Measurements from ENCODE around the gene CRY2.

The CRY2 gene

GRCh38 chr11:45929486-45930030, 82.3 kb downstream of the CRY2 start:
- Histone ChIP-seq H3K9me3 (no peaks in the 10 kb centered on the region), H3K4me1 (ENCODE audit: control insufficient read depth in 1 of 2, insufficient read depth in 1 of 2, low read depth in 1 of 2, low read length in 1 of 2) (peaks cover 16 to 41% of the 10 kb centered on the region in 2 experiments), H3K27ac (peak overlapping the region; percentile 52), H3K36me3 (peaks cover 41% of the 10 kb centered on the region), H3K4me3 (ENCODE audit: low read depth in 1 of 2, low read length in 1 of 2) (no peak overlapping the region), H3K27me3 (peaks cover 16% of the 10 kb centered on the region)
- no peak for TF ChIP-seq CTCF (IDR thresholded peaks at IDR 0.05)

GRCh38 chr11:45930031-45930794, 82.9 kb downstream of the CRY2 start:
- Histone ChIP-seq H3K36me3 (peaks cover 48% of the 10 kb centered on the region), H3K9me3 (no peaks in the 10 kb centered on the region), H3K4me3 (ENCODE audit: low read depth in 1 of 2, low read length in 1 of 2) (no peak overlapping the region), H3K27me3 (peaks cover 9% of the 10 kb centered on the region), H3K27ac (peak overlapping the region; percentile 52), H3K4me1 (ENCODE audit: control insufficient read depth in 1 of 2, insufficient read depth in 1 of 2, low read depth in 1 of 2, low read length in 1 of 2) (peaks cover 16 to 41% of the 10 kb centered on the region in 2 experiments)
- no peak for TF ChIP-seq CTCF (IDR thresholded peaks at IDR 0.05)

GRCh38 chr11:45930951-45931570, 83.8 kb downstream of the CRY2 start:
- Histone ChIP-seq H3K4me3 (ENCODE audit: low read depth in 1 of 2, low read length in 1 of 2) (no peak overlapping the region), H3K27ac (peak overlapping the region; percentile 52)

GRCh38 chr11:45931739-45932138, 84.5 kb downstream of the CRY2 start:
- Histone ChIP-seq H3K36me3 (peaks cover 63% of the 10 kb centered on the region), H3K27me3 (no peaks in the 10 kb centered on the region), H3K27ac (peak overlapping the region; percentile 52), H3K9me3 (no peaks in the 10 kb centered on the region), H3K4me1 (ENCODE audit: control insufficient read depth in 1 of 2, insufficient read depth in 1 of 2, low read depth in 1 of 2, low read length in 1 of 2) (peaks cover 16 to 41% of the 10 kb centered on the region in 2 experiments), H3K4me3 (ENCODE audit: low read depth in 1 of 2, low read length in 1 of 2) (no peak overlapping the region)
- no peak for TF ChIP-seq CTCF (IDR thresholded peaks at IDR 0.05)

More at GRCh38 chr11:45930951-45931570, 83.8 kb downstream of the CRY2 start:
- Histone ChIP-seq H3K4me1 (ENCODE audit: control insufficient read depth in 1 of 2, insufficient read depth in 1 of 2, low read depth in 1 of 2, low read length in 1 of 2) (peaks cover 16 to 41% of the 10 kb centered on the region in 2 experiments), H3K36me3 (peaks cover 56% of the 10 kb centered on the region), H3K27me3 (peaks cover under 1% of the 10 kb centered on the region), H3K9me3 (no peaks in the 10 kb centered on the region)
- TF ChIP-seq CTCF (IDR thresholded peaks at IDR 0.05): no peak

- Histone ChIP-seq H3K27me3 (no peaks in the 10 kb centered on the region), H3K4me3 (ENCODE audit: low read depth in 1 of 2, low read length in 1 of 2) (no peak overlapping the region), H3K27ac (peak overlapping the region; percentile 52), H3K9me3 (no peaks in the 10 kb centered on the region), H3K36me3 (peaks cover 68% of the 10 kb centered on the region), H3K4me1 (ENCODE audit: control insufficient read depth in 1 of 2, insufficient read depth in 1 of 2, low read depth in 1 of 2, low read length in 1 of 2) (peaks cover 16 to 39% of the 10 kb centered on the region in 2 experiments)
- TF ChIP-seq CTCF (IDR thresholded peaks at IDR 0.05): no peak
Measured at GRCh38 chr11:45932217-45932616, 84.9 kb downstream of the CRY2 start.

Data from neutrophil (primary cell).